ENCODE measurements around the gene RHEBL1. TPM values are rescaled to one million over a fixed set of nuclear protein-coding genes. Genes with fewer than 3 reads are reported as not detected.

Gene RHEBL1
- total RNA-seq, 1 experiment from 2014 or later: 1.3 TPM

GRCh38 chr12:49092086-49092815, 22.5 kb upstream of the RHEBL1 start:
- ChIA-PET POLR2A (ENCODE audit: low non-redundant PET) (interaction anchor here (0.6 kb wide), 2 partner anchors 29 to 127 kb away, joined by 4 to 20 read pairs; no protein-coding TSS in a partner anchor), CTCF (interaction anchor here (0.6 to 1.3 kb wide), 4 partner anchors 12 to 164 kb away, joined by 3 to 6 read pairs (median 3); no protein-coding TSS in a partner anchor)
- intact Hi-C loops (cut with micrococcal nuclease; ENCODE audit: unreplicated experiment): no loop called here
- DNase-seq (ENCODE audit: low spot score): peak; percentile 50
- BruUV-seq (replicated peaks): no TSS peak
- H3K9me3 ChIP-seq (ENCODE audit: low read depth, low read length, poor library complexity, severe bottlenecking): no peaks in the 10 kb centered on the region
- no peaks in the 10 kb centered on the region for H3K36me3 ChIP-seq (ENCODE audit: insufficient read depth, low read length, poor library complexity, severe bottlenecking)
- no peak overlapping the region for H3K27ac ChIP-seq (ENCODE audit: low read depth, low read length, poor library complexity, severe bottlenecking)
- H3K4me1 ChIP-seq (ENCODE audit: insufficient read depth, low read length, poor library complexity, severe bottlenecking): peaks cover 9% of the 10 kb centered on the region
- TF ChIP-seq EZH2 (IDR thresholded peaks at IDR 0.05; ENCODE audit: borderline replicate concordance, low read depth, low read length, poor library complexity, severe bottlenecking): peak; percentile 38
- TF ChIP-seq CTCF (conservative IDR thresholded peaks at IDR 0.05; ENCODE audit: low read depth, low read length): peak; percentile 57
- H3K27me3 ChIP-seq (replicated peaks; ENCODE audit: insufficient read depth, low read depth, low read length, poor library complexity): peaks cover 68% of the 10 kb centered on the region
- no peak overlapping the region for H3K4me3 ChIP-seq (ENCODE audit: low read depth, low read length, poor library complexity, severe bottlenecking)

- DNase-seq (ENCODE audit: low spot score): no peak
- intact Hi-C loops (cut with micrococcal nuclease; ENCODE audit: unreplicated experiment): no loop called here
- Histone ChIP-seq H3K4me3 (ENCODE audit: low read depth, low read length, poor library complexity, severe bottlenecking) (no peak overlapping the region), H3K27me3 (replicated peaks; ENCODE audit: insufficient read depth, low read depth, low read length, poor library complexity) (peaks cover 68% of the 10 kb centered on the region), H3K4me1 (ENCODE audit: insufficient read depth, low read length, poor library complexity, severe bottlenecking) (peaks cover 9% of the 10 kb centered on the region), H3K36me3 (ENCODE audit: insufficient read depth, low read length, poor library complexity, severe bottlenecking) (no peaks in the 10 kb centered on the region), H3K27ac (ENCODE audit: low read depth, low read length, poor library complexity, severe bottlenecking) (no peak overlapping the region), H3K9me3 (ENCODE audit: low read depth, low read length, poor library complexity, severe bottlenecking) (no peaks in the 10 kb centered on the region)
- TF ChIP-seq EZH2 (IDR thresholded peaks at IDR 0.05; ENCODE audit: borderline replicate concordance, low read depth, low read length, poor library complexity, severe bottlenecking): no peak
- ChIA-PET CTCF (interaction anchor here (0.6 to 1.3 kb wide), 2 partner anchors 95 to 163 kb away, joined by 3 to 6 read pairs; no protein-coding TSS in a partner anchor), POLR2A (ENCODE audit: low non-redundant PET) (no interaction called here)
- no TSS peak for BruUV-seq (replicated peaks)
Observed at GRCh38 chr12:49091836-49092085, 22.0 kb upstream of the RHEBL1 start.

- Histone ChIP-seq H3K4me3 (ENCODE audit: low read depth, low read length, poor library complexity, severe bottlenecking) (no peak overlapping the region), H3K9me3 (ENCODE audit: low read depth, low read length, poor library complexity, severe bottlenecking) (no peaks in the 10 kb centered on the region), H3K36me3 (ENCODE audit: insufficient read depth, low read length, poor library complexity, severe bottlenecking) (no peaks in the 10 kb centered on the region), H3K27ac (ENCODE audit: low read depth, low read length, poor library complexity, severe bottlenecking) (no peak overlapping the region), H3K4me1 (ENCODE audit: insufficient read depth, low read length, poor library complexity, severe bottlenecking) (peaks cover 9% of the 10 kb centered on the region), H3K27me3 (replicated peaks; ENCODE audit: insufficient read depth, low read depth, low read length, poor library complexity) (peaks cover 68% of the 10 kb centered on the region)
- BruUV-seq (replicated peaks): no TSS peak
- DNase-seq (ENCODE audit: low spot score): no peak
- TF ChIP-seq CTCF (conservative IDR thresholded peaks at IDR 0.05; ENCODE audit: low read depth, low read length) (no peak), EZH2 (IDR thresholded peaks at IDR 0.05; ENCODE audit: borderline replicate concordance, low read depth, low read length, poor library complexity, severe bottlenecking) (no peak)
- ChIA-PET POLR2A (ENCODE audit: low non-redundant PET) (no interaction called here), CTCF (interaction anchor here (0.6 kb wide), 1 partner anchor 163 kb away, joined by 3 read pairs; no protein-coding TSS in a partner anchor)
- intact Hi-C loops (cut with micrococcal nuclease; ENCODE audit: unreplicated experiment): no loop called here
Observed at GRCh38 chr12:49091056-49091835, 21.5 kb upstream of the RHEBL1 start.

Measured in A673 (cell line).